Measurements from ENCODE around the gene PEX14. TPM values are rescaled to one million over a fixed set of nuclear protein-coding genes. Genes with fewer than 3 reads are reported as not detected.

The PEX14 gene
- total RNA-seq, 1 donor from 2014 or later = 27.0 TPM

GRCh38 chr1:10675813-10676212 lies 201.1 kb downstream of the PEX14 start:
- intact Hi-C loops (cut with micrococcal nuclease) = no loop called here

GRCh38 chr1:10676963-10677362 lies 202.2 kb downstream of the PEX14 start:
- intact Hi-C loops (cut with micrococcal nuclease) = no loop called here

- intact Hi-C loops (cut with micrococcal nuclease) = no loop called here
These were observed 203.0 kb downstream of the PEX14 start for GRCh38 chr1:10677491-10678391.

- intact Hi-C loops (cut with micrococcal nuclease) = no loop called here
These were observed 203.7 kb downstream of the PEX14 start for GRCh38 chr1:10678402-10678801.

GRCh38 chr1:10678852-10679251 lies 204.1 kb downstream of the PEX14 start:
- intact Hi-C loops (cut with micrococcal nuclease) = no loop called here

- intact Hi-C loops (cut with micrococcal nuclease) = no loop called here
These were observed 204.9 kb downstream of the PEX14 start for GRCh38 chr1:10679496-10680220.

Other genes with a start within 250 kb of the PEX14 start
- 95.8 and 99.9 TPM in 2 replicates for gene PGD, start 75.9 kb upstream of the PEX14 start, total RNA-seq
- gene CENPS, start 44.5 kb upstream of the PEX14 start, total RNA-seq = 11.0 and 12.8 TPM in 2 replicates
- gene CORT, start 24.9 kb upstream of the PEX14 start, total RNA-seq = 0.41 TPM in 1 of 2 replicates, not detected in the other
- gene DFFA, start 2.4 kb upstream of the PEX14 start, total RNA-seq = 36.7 and 38.4 TPM in 2 replicates

All from T-helper 1 cell treated with Interleukin-12 subunit alpha and Interleukin-12 subunit beta and Interleukin-4 antibody, amounts not matched to agents 30 ng/mL and 1 ng/mL, for 36 hours (primary cell).